GM23338 (cell line): ENCODE measurements around the gene NRCAM. TPM values are rescaled to one million over a fixed set of nuclear protein-coding genes. Genes with fewer than 3 reads are reported as not detected.
A peak's percentile ranks its signal among the peaks of the same experiment; 100 is the strongest.

Experiments used
- ATAC-seq: fragments of 200-7000 bp; cut with Tn5 transposase; 3 replicates; pipeline ENCODE4 v1.9.1; 2020
- DNase-seq: peaks from one replicate; pipeline ENCODE4 v3.0.0-alpha.2; 2015; ENCODE audit warnings: low spot score
- H2AFZ ChIP-seq: fragments of 200-600 bp; sonication (generic); 2 replicates; pipeline ENCODE4 v1.8.0; 2016; ENCODE audit warnings: antibody characterized with exemption, mild to moderate bottlenecking, moderate library complexity
- H3F3A ChIP-seq: fragments of 200-600 bp; sonication (generic); replicated peaks from 2 replicates; pipeline ENCODE4 v1.8.0; 2017; ENCODE audit warnings: antibody characterized with exemption, mixed run types, low read depth
- H3K27ac ChIP-seq: fragments of 200-600 bp; sonication (generic); 2 replicates; pipeline ENCODE4 v1.6.1; 2016; ENCODE audit warnings: low read depth
- H3K27me3 ChIP-seq: fragments of 200-600 bp; sonication (generic); 2 replicates; pipeline ENCODE4 v1.8.0; 2016; ENCODE audit warnings: mild to moderate bottlenecking, mixed run types, moderate library complexity; ENCODE audit not compliant: insufficient read depth
- H3K36me3 ChIP-seq: fragments of 200-600 bp; sonication (generic); 2 replicates; pipeline ENCODE4 v1.8.0; 2016; ENCODE audit warnings: mild to moderate bottlenecking; ENCODE audit not compliant: insufficient read depth
- H3K4me1 ChIP-seq: fragments of 200-600 bp; sonication (generic); 2 replicates; pipeline ENCODE4 v1.8.0; 2016; ENCODE audit warnings: mild to moderate bottlenecking, moderate library complexity; ENCODE audit not compliant: insufficient read depth
- H3K4me2 ChIP-seq: fragments of 200-600 bp; sonication (generic); 2 replicates; pipeline ENCODE4 v1.7.1; 2017; ENCODE audit warnings: mixed run types
- H3K4me3 ChIP-seq: fragments of 200-600 bp; sonication (generic); 2 replicates; pipeline ENCODE4 v1.6.1; 2016; ENCODE audit warnings: mixed run types
- H3K79me2 ChIP-seq: fragments of 200-600 bp; sonication (generic); replicated peaks from 2 replicates; pipeline ENCODE4 v1.8.0; 2017; ENCODE audit warnings: mild to moderate bottlenecking; ENCODE audit not compliant: insufficient read depth
- H3K9me2 ChIP-seq: fragments of 200-600 bp; sonication (generic); 2 replicates; pipeline ENCODE4 v1.8.0; 2017; ENCODE audit not compliant: insufficient read depth
- H4K20me1 ChIP-seq: fragments of 200-600 bp; sonication (generic); replicated peaks from 2 replicates; pipeline ENCODE4 v1.8.0; 2017; ENCODE audit warnings: mild to moderate bottlenecking; ENCODE audit not compliant: insufficient read depth
- H3K27ac Mint-ChIP-seq: 2 replicates; pipeline ENCODE4 v1.8.0; 2020; ENCODE audit warnings: inconsistent platforms, mild to moderate bottlenecking, moderate library complexity, mixed read lengths
- H3K27me3 Mint-ChIP-seq: 3 replicates; pipeline ENCODE4 v1.8.0; 2022; ENCODE audit warnings: low read depth, mild to moderate bottlenecking, moderate library complexity, mixed read lengths, inconsistent platforms; ENCODE audit not compliant: insufficient read depth, poor library complexity
- H3K36me3 Mint-ChIP-seq: 3 replicates; pipeline ENCODE4 v1.8.0; 2021; ENCODE audit warnings: low read depth, mild to moderate bottlenecking, inconsistent platforms, moderate library complexity, mixed read lengths
- H3K4me1 Mint-ChIP-seq: 3 replicates; pipeline ENCODE4 v1.8.0; 2020; ENCODE audit warnings: mild to moderate bottlenecking, inconsistent platforms, mixed read lengths
- H3K4me3 Mint-ChIP-seq: 3 replicates; pipeline ENCODE4 v1.8.0; 2021; ENCODE audit warnings: moderate library complexity, mild to moderate bottlenecking, inconsistent platforms, mixed read lengths
- H3K9me3 Mint-ChIP-seq: 3 replicates; pipeline ENCODE4 v1.8.0; 2020; ENCODE audit warnings: moderate library complexity, mild to moderate bottlenecking, inconsistent platforms, mixed read lengths
- CREB1 ChIP-seq: fragments of 250-450 bp; sonication (Bioruptor Pico); IDR thresholded peaks from 2 replicates; pipeline ENCODE4 v1.5.0; 2020; ENCODE audit warnings: low read depth, mild to moderate bottlenecking, moderate library complexity
- EZH2 ChIP-seq: fragments of 200-600 bp; sonication (generic); IDR thresholded peaks from one replicate; pipeline ENCODE4 v1.8.0; 2017; ENCODE audit warnings: antibody characterized with exemption, mild to moderate bottlenecking, low read depth; ENCODE audit not compliant: unreplicated experiment
- EZH2phosphoT487 ChIP-seq: fragments of 200-600 bp; sonication (generic); IDR thresholded peaks from one replicate; pipeline ENCODE4 v1.8.1; 2018; ENCODE audit warnings: antibody characterized with exemption; ENCODE audit not compliant: unreplicated experiment
- JUNB ChIP-seq: IDR thresholded peaks from one replicate; pipeline ENCODE4 v1.6.1; 2016; ENCODE audit warnings: antibody characterized with exemption; ENCODE audit not compliant: unreplicated experiment
- ZNF114 ChIP-seq: fragments of 250-450 bp; sonication (Bioruptor Pico); IDR thresholded peaks from 2 replicates; pipeline ENCODE4 v1.5.0; 2020; ENCODE audit warnings: mild to moderate bottlenecking, moderate library complexity
- polyA plus RNA-seq: library from polyadenylated mRNA; unstranded; fragments of >200 nt; fragmentation: Nextera tagmentation; extraction: Ambion mirVana; gene quantifications from 2 replicates; pipeline ENCODE4 v1.2.1, GENCODE V29; 2016
- total RNA-seq: library from RNA; depleted of rRNA; stranded (reverse); fragments of >200 nt; shearing (Covaris generic); gene quantifications from 2 replicates; pipeline ENCODE4 v1.2.3, GENCODE V29; 2014
- TF ChIP-seq, protein P1 (sequence below): IDR thresholded peaks from one replicate; pipeline ENCODE4 v1.6.1; 2018; ENCODE audit warnings: antibody characterized with exemption; ENCODE audit not compliant: unreplicated experiment
- TF ChIP-seq, protein P2 (sequence below), 2 experiments: fragments of 200-600 bp in 1 of 2; sonication (generic) in 1 of 2; conservative IDR thresholded peaks; 2 replicates each; pipeline versions ENCODE4 v1.5.1 to v1.6.1; 2016 to 2017; ENCODE audit warnings: antibody characterized with exemption in 2 of 2, low read depth in 2 of 2, mild to moderate bottlenecking in 2 of 2, moderate library complexity in 1 of 2
- TF ChIP-seq, protein P3 (sequence below): fragments of 250-450 bp; sonication (Bioruptor Pico); IDR thresholded peaks from 2 replicates; pipeline ENCODE4 v1.5.0; 2020; ENCODE audit warnings: mild to moderate bottlenecking, moderate library complexity

Gene NRCAM
- total and polyA plus RNA-seq, 2 experiments from 2014 or later: 2.5 to 6.8 TPM

GRCh38 chr7:108419961-108420908, 36.0 kb downstream of the NRCAM start:
- H3K27ac ChIP-seq: no peak overlapping the region
- H4K20me1 ChIP-seq: no peaks in the 10 kb centered on the region
- H3K36me3 ChIP-seq: no peaks in the 10 kb centered on the region
- TF ChIP-seq ZNF114: no peak
- TF ChIP-seq, protein P1, sequence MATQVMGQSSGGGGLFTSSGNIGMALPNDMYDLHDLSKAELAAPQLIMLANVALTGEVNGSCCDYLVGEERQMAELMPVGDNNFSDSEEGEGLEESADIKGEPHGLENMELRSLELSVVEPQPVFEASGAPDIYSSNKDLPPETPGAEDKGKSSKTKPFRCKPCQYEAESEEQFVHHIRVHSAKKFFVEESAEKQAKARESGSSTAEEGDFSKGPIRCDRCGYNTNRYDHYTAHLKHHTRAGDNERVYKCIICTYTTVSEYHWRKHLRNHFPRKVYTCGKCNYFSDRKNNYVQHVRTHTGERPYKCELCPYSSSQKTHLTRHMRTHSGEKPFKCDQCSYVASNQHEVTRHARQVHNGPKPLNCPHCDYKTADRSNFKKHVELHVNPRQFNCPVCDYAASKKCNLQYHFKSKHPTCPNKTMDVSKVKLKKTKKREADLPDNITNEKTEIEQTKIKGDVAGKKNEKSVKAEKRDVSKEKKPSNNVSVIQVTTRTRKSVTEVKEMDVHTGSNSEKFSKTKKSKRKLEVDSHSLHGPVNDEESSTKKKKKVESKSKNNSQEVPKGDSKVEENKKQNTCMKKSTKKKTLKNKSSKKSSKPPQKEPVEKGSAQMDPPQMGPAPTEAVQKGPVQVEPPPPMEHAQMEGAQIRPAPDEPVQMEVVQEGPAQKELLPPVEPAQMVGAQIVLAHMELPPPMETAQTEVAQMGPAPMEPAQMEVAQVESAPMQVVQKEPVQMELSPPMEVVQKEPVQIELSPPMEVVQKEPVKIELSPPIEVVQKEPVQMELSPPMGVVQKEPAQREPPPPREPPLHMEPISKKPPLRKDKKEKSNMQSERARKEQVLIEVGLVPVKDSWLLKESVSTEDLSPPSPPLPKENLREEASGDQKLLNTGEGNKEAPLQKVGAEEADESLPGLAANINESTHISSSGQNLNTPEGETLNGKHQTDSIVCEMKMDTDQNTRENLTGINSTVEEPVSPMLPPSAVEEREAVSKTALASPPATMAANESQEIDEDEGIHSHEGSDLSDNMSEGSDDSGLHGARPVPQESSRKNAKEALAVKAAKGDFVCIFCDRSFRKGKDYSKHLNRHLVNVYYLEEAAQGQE: no peak
- no peak for TF ChIP-seq EZH2phosphoT487
- TF ChIP-seq CREB1 (CRISPR knock-in tag): no peak
- TF ChIP-seq, protein P2, sequence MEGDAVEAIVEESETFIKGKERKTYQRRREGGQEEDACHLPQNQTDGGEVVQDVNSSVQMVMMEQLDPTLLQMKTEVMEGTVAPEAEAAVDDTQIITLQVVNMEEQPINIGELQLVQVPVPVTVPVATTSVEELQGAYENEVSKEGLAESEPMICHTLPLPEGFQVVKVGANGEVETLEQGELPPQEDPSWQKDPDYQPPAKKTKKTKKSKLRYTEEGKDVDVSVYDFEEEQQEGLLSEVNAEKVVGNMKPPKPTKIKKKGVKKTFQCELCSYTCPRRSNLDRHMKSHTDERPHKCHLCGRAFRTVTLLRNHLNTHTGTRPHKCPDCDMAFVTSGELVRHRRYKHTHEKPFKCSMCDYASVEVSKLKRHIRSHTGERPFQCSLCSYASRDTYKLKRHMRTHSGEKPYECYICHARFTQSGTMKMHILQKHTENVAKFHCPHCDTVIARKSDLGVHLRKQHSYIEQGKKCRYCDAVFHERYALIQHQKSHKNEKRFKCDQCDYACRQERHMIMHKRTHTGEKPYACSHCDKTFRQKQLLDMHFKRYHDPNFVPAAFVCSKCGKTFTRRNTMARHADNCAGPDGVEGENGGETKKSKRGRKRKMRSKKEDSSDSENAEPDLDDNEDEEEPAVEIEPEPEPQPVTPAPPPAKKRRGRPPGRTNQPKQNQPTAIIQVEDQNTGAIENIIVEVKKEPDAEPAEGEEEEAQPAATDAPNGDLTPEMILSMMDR (conservative IDR thresholded peaks at IDR 0.05; ENCODE audit: low read depth in 2 of 2): no peak
- no peak for TF ChIP-seq JUNB
- TF ChIP-seq EZH2: no peak
- TF ChIP-seq, protein P3, sequence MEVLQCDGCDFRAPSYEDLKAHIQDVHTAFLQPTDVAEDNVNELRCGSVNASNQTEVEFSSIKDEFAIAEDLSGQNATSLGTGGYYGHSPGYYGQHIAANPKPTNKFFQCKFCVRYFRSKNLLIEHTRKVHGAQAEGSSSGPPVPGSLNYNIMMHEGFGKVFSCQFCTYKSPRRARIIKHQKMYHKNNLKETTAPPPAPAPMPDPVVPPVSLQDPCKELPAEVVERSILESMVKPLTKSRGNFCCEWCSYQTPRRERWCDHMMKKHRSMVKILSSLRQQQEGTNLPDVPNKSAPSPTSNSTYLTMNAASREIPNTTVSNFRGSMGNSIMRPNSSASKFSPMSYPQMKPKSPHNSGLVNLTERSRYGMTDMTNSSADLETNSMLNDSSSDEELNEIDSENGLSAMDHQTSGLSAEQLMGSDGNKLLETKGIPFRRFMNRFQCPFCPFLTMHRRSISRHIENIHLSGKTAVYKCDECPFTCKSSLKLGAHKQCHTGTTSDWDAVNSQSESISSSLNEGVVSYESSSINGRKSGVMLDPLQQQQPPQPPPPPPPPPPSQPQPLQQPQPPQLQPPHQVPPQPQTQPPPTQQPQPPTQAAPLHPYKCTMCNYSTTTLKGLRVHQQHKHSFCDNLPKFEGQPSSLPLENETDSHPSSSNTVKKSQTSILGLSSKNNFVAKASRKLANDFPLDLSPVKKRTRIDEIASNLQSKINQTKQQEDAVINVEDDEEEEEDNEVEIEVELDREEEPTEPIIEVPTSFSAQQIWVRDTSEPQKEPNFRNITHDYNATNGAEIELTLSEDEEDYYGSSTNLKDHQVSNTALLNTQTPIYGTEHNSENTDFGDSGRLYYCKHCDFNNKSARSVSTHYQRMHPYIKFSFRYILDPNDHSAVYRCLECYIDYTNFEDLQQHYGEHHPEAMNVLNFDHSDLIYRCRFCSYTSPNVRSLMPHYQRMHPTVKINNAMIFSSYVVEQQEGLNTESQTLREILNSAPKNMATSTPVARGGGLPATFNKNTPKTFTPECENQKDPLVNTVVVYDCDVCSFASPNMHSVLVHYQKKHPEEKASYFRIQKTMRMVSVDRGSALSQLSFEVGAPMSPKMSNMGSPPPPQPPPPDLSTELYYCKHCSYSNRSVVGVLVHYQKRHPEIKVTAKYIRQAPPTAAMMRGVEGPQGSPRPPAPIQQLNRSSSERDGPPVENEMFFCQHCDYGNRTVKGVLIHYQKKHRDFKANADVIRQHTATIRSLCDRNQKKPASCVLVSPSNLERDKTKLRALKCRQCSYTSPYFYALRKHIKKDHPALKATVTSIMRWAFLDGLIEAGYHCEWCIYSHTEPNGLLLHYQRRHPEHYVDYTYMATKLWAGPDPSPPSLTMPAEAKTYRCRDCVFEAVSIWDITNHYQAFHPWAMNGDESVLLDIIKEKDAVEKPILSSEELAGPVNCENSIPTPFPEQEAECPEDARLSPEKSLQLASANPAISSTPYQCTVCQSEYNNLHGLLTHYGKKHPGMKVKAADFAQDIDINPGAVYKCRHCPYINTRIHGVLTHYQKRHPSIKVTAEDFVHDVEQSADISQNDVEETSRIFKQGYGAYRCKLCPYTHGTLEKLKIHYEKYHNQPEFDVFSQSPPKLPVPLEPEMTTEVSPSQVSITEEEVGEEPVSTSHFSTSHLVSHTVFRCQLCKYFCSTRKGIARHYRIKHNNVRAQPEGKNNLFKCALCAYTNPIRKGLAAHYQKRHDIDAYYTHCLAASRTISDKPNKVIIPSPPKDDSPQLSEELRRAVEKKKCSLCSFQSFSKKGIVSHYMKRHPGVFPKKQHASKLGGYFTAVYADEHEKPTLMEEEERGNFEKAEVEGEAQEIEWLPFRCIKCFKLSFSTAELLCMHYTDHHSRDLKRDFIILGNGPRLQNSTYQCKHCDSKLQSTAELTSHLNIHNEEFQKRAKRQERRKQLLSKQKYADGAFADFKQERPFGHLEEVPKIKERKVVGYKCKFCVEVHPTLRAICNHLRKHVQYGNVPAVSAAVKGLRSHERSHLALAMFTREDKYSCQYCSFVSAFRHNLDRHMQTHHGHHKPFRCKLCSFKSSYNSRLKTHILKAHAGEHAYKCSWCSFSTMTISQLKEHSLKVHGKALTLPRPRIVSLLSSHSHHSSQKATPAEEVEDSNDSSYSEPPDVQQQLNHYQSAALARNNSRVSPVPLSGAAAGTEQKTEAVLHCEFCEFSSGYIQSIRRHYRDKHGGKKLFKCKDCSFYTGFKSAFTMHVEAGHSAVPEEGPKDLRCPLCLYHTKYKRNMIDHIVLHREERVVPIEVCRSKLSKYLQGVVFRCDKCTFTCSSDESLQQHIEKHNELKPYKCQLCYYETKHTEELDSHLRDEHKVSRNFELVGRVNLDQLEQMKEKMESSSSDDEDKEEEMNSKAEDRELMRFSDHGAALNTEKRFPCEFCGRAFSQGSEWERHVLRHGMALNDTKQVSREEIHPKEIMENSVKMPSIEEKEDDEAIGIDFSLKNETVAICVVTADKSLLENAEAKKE (CRISPR knock-in tag): no peak
- no peak overlapping the region for H3K4me3 ChIP-seq
- ATAC-seq: no peak
- no peak for DNase-seq
- H3K4me2 ChIP-seq: no peak overlapping the region
- H3K9me2 ChIP-seq: no peaks in the 10 kb centered on the region
- H3K27me3 ChIP-seq: no peaks in the 10 kb centered on the region
- H2AFZ ChIP-seq: no peak overlapping the region
- no peaks in the 10 kb centered on the region for H3F3A ChIP-seq
- H3K79me2 ChIP-seq: no peaks in the 10 kb centered on the region
- peaks cover 14% of the 10 kb centered on the region; the same call in 2 of the 3 replicates for H3K4me1 Mint-ChIP-seq
- no peaks in the 10 kb centered on the region for H3K9me3 Mint-ChIP-seq
- peak overlapping the region; percentile 46; the same call in 1 of the 2 replicates for H3K27ac Mint-ChIP-seq
- H3K36me3 Mint-ChIP-seq: no peaks in the 10 kb centered on the region
- no peak overlapping the region for H3K4me3 Mint-ChIP-seq
- H3K27me3 Mint-ChIP-seq: no peaks in the 10 kb centered on the region
- no peaks in the 10 kb centered on the region for H3K4me1 ChIP-seq
